ENCODE data around the gene EMC6. TPM values are rescaled to one million over a fixed set of nuclear protein-coding genes. Genes with fewer than 3 reads are reported as not detected.

EMC6 gene
- total and polyA plus RNA-seq, 2 of the 4 experiments (the other 2 are of a cell fraction) = 10.9 to 80.5 TPM

GRCh38 chr17:3641717-3642486 is 26.7 kb upstream of the EMC6 start:
- intact Hi-C loops (cut with micrococcal nuclease) = no loop called here
- ChIA-PET CTCF (no interaction called here), POLR2A (ENCODE audit: unreplicated experiment) (no interaction called here)
- no peak overlapping the region for H3K56ac ChIP-seq (ENCODE audit: extremely low read depth, insufficient read depth, low read length)
- no peaks in the 10 kb centered on the region for H3K9me3 ChIP-seq (ENCODE audit: control insufficient read depth, insufficient read depth, low read length)
- H2BK20ac ChIP-seq (ENCODE audit: low read depth, low read length) = no peak overlapping the region
- H4K8ac ChIP-seq (ENCODE audit: low read depth in 2 of 2, low read length in 2 of 2) = no peak overlapping the region
- no peaks in the 10 kb centered on the region for H3K27me3 ChIP-seq (ENCODE audit: control insufficient read depth, insufficient read depth, low read length)
- H3K4me2 ChIP-seq (ENCODE audit: low read depth, low read length) = no peak overlapping the region
- H2AK9ac ChIP-seq (replicated peaks; ENCODE audit: low read depth, low read length, poor library complexity) = no peak overlapping the region
- peaks cover 17% of the 10 kb centered on the region; the same call in 1 of the 2 replicates for H3K36me3 ChIP-seq (ENCODE audit: control insufficient read depth, insufficient read depth, low read length)
- peaks cover 7 to 19% of the 10 kb centered on the region in 2 experiments; a peak in 3 of 4 replicates for H3K79me1 ChIP-seq (ENCODE audit: low read depth in 1 of 2, low read length in 2 of 2)
- H4K20me1 ChIP-seq (ENCODE audit: insufficient read depth, low read length) = peaks cover 3% of the 10 kb centered on the region; the same call in 1 of the 2 replicates
- no peak overlapping the region for H2AFZ ChIP-seq (replicated peaks; ENCODE audit: low read length, poor library complexity)
- no peak overlapping the region for H2AK5ac ChIP-seq (ENCODE audit: low read depth, low read length)
- dilution Hi-C loops (cut with HindIII; ENCODE audit: low sequenced_read_pairs, unreplicated experiment) = no loop called here
- H3K27ac ChIP-seq (ENCODE audit: insufficient read depth, low read length) = no peak overlapping the region
- 100% methylated on average over 1 of the region's 19 CpGs; no CpG with 5 or more reads in 1 of the 2 experiments for WGBS, 2 experiments (ENCODE audit: extremely low coverage in 2 of 2, insufficient read length in 1 of 2)
- no peak overlapping the region for H3K14ac ChIP-seq (replicated peaks; ENCODE audit: low read depth, low read length)
- H3K9ac ChIP-seq (ENCODE audit: low read depth, low read length) = no peak overlapping the region
- DNase-seq = no peak
- no peak overlapping the region for H4K5ac ChIP-seq (ENCODE audit: low read depth, low read length)
- H3K18ac ChIP-seq (ENCODE audit: low read depth, low read length) = no peak overlapping the region
- in situ Hi-C loops (cut with MboI; ENCODE audit: low sequenced_read_pairs) = loop anchor here (10.0 kb wide), 2 partner anchors 597 to 807 kb away; no protein-coding TSS in a partner anchor
- BruUV-seq (replicated peaks) = no TSS peak
- H4K91ac ChIP-seq (ENCODE audit: insufficient read depth, low read depth, low read length) = no peak overlapping the region
- ATAC-seq (ENCODE audit: low read depth) = no peak
- no peak overlapping the region for H2BK15ac ChIP-seq (ENCODE audit: low read depth, low read length)
- peaks cover 8% of the 10 kb centered on the region; the same call in 1 of the 2 replicates for H3K9me1 ChIP-seq (ENCODE audit: insufficient read depth, low read length)
- H3K4ac ChIP-seq (ENCODE audit: low read depth, low read length) = no peak overlapping the region
- H2BK120ac ChIP-seq (ENCODE audit: low read depth, low read length) = no peak overlapping the region
- TF ChIP-seq USF2 (IDR thresholded peaks at IDR 0.05; ENCODE audit: low read depth, low read length) (no peak), FOS (IDR thresholded peaks at IDR 0.05; ENCODE audit: low read depth, low read length) (no peak), BHLHE40 (IDR thresholded peaks at IDR 0.05; ENCODE audit: low read depth, low read length) (no peak), RFX5 (IDR thresholded peaks at IDR 0.05; ENCODE audit: low read depth, low read length) (no peak), CEBPB (IDR thresholded peaks at IDR 0.05; ENCODE audit: low read depth, low read length) (no peak), CTCF (conservative IDR thresholded peaks at IDR 0.05; ENCODE audit: low read depth, low read length) (no peak), SMC3 (IDR thresholded peaks at IDR 0.05; ENCODE audit: low read depth, low read length) (no peak), POLR2A (IDR thresholded peaks at IDR 0.05; ENCODE audit: low read depth, low read length) (no peak), RAD21 (IDR thresholded peaks at IDR 0.05; ENCODE audit: low read length) (no peak)
- H3K4me3 ChIP-seq (ENCODE audit: insufficient read depth, low read depth, low read length) = no peak overlapping the region
- H2BK5ac ChIP-seq (ENCODE audit: low read depth, low read length, poor library complexity, severe bottlenecking) = no peak overlapping the region
- H3K4me1 ChIP-seq (ENCODE audit: control insufficient read depth, insufficient read depth, low read length) = peaks cover 3% of the 10 kb centered on the region; the same call in 1 of the 2 replicates
- H3K23ac ChIP-seq (ENCODE audit: low read depth, low read length) = no peak overlapping the region
